ENCODE results near the gene PGAP6.

The PGAP6 gene

GRCh38 chr16:377419-377951 is 4.3 kb downstream of the PGAP6 start:
- no peak for TF ChIP-seq CTCF (IDR thresholded peaks at IDR 0.05; ENCODE audit: low read depth, low read length)
- DNase-seq (ENCODE audit: low read depth in 2 of 2), result no peak
- no peak overlapping the region for H3K4me3 ChIP-seq (replicated peaks in 1 of 2; ENCODE audit: low read depth in 2 of 2, low read length in 2 of 2)

DNA sequence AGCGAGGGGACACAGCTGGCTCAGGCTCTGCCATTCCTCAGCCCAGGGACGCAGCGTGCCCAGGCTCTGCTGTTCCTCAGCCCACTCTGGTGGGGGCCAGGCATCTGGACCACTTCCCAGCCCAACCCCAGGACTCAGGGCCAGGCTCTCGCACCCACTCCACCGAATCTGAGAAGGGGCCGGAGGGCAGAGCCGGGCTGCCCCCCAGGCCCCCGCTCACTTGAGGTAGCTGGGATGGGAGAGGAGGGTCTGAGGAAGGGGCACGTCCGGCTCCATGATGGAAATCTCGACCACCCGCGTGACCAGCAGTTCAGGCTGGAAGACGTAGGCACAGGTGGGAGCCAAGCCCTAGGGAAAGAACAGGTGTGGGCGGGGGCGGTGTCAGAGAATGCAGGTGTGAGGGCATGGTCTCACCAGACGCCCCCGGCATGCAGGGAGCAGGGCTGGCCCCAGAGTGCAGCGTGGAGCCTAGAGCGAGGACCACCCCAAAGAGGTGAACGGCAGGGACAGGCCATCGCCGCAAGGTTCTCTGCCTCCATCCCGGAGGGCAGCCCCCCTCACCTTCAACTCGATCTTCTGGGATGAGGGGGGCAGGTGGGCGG is 4.9 kb downstream of the PGAP6 start:
- DNase-seq (ENCODE audit: low read depth in 2 of 2), result no peak
- no peak for TF ChIP-seq CTCF (IDR thresholded peaks at IDR 0.05; ENCODE audit: low read depth, low read length)
- H3K4me3 ChIP-seq (replicated peaks in 1 of 2; ENCODE audit: low read depth in 2 of 2, low read length in 2 of 2), result no peak overlapping the region

DNA sequence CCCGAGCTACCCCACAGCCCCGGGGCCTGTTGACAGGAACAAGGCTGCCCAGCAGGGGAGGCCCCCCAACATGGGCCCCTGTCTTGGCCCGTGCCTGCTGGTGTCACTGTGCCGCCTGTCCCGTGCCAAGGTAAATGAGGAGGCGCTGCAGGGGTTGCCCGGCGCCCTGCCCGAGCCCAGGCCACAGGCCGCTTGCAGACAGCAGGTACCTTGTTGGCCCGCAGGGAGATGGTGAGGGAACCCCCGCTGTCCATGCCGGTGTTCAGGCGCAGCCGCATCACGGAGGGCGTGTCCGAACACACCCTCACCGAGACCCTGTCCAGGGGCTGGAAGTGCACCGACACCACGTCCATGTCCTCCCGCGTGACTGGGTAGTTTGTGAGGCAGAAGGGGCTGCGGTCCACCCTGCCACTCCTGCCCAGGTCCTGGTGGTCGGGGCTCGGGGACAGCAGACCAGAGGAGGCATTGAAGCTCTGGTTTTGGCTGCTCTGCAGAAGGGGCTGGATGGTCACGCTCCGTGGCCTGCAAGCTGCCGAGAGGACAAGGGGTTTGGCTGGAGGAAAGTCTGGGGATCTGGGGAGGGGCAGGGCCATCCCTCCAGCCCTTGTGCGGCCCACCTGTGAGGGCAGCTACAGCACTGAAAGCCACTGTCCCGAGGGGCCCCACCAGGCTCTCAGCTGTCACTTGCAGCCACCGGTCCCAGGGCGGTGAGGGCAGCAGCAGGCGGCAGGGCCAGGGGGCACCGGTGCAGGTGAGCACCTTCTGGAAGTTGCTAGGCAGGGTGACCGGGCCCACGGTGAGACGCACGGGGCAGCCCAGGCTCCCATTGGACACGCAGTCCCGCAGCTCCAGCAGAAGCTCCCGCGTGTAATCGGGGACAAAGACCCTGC is 5.6 kb downstream of the PGAP6 start:
- no peak for DNase-seq (ENCODE audit: low read depth in 2 of 2)
- no peak overlapping the region for H3K4me3 ChIP-seq (replicated peaks in 1 of 2; ENCODE audit: low read depth in 2 of 2, low read length in 2 of 2)
- no peak for TF ChIP-seq CTCF (IDR thresholded peaks at IDR 0.05; ENCODE audit: low read depth, low read length)

- no peak overlapping the region for H3K4me3 ChIP-seq (replicated peaks in 1 of 2; ENCODE audit: low read depth in 2 of 2, low read length in 2 of 2)
- no peak for DNase-seq (ENCODE audit: low read depth in 2 of 2)
- no peak for TF ChIP-seq CTCF (IDR thresholded peaks at IDR 0.05; ENCODE audit: low read depth, low read length)
These were observed 6.6 kb downstream of the PGAP6 start for GRCh38 chr16:375212-375611.

GRCh38 chr16:374616-374926 is 7.2 kb downstream of the PGAP6 start:
- DNase-seq (ENCODE audit: low read depth in 2 of 2), result no peak
- H3K4me3 ChIP-seq (replicated peaks in 1 of 2; ENCODE audit: low read depth in 2 of 2, low read length in 2 of 2), result no peak overlapping the region
- no peak for TF ChIP-seq CTCF (IDR thresholded peaks at IDR 0.05; ENCODE audit: low read depth, low read length)

DNA sequence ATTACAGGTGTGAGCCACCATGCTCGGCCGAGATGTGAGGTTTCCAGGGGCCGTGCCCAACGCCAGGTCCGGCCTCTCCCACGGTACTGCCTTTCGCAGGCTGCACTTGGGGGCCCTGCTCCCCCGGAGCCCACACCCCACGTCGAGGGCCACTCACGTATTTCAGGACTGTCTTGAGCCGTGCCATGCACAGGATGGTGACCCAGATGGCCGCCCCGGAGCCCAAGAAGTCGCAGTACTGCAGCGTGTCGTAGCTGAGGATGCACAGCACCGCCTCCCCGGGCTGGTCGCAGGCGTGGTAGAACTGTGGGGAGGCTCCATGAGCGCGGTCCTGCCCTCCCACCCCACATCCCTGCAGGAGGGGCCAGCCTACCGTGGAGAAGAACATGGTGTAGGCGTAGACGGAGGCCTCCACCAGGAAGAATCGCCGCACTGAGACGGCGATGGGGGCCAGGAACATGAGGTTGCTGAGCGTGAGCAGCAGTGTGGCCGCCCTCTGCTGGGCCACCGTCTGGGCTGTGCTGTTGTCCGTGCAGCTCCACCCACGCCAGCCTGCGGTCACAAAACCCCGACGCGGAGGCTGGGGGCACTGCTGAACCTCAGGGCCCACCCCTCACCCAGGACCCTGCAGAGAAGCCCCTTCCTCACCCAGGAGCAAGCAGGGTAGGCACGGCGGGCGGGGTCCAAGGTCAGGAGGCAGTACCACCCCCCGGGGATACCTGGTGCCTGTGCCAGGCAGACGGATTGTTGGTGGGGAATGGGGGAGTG is 7.7 kb downstream of the PGAP6 start:
- DNase-seq (ENCODE audit: low read depth in 2 of 2), result no peak
- no peak for TF ChIP-seq CTCF (IDR thresholded peaks at IDR 0.05; ENCODE audit: low read depth, low read length)
- H3K4me3 ChIP-seq (replicated peaks in 1 of 2; ENCODE audit: low read depth in 2 of 2, low read length in 2 of 2), result no peak overlapping the region

Measured in cardiac fibroblast (primary cell).